H1 (cell line): ENCODE data around the gene EML1. TPM values are rescaled to one million over a fixed set of nuclear protein-coding genes. Genes with fewer than 3 reads are reported as not detected.

Source experiments
- CTCF ChIA-PET: fragments of 300-600 bp; sonication (Branson Sonifier 250); formaldehyde crosslinking; loops from one replicate; lab custom pipeline; 2021; ENCODE audit not compliant: partially characterized antibody; lab: Charles Lee
- POLR2A ChIA-PET: fragments of 300-600 bp; sonication (Branson Sonifier 250); formaldehyde crosslinking; loops from one replicate; lab custom pipeline; 2021; ENCODE audit warnings: inconsistent platforms; ENCODE audit not compliant: partially characterized antibody; lab: Charles Lee
- DNase-seq, 2 experiments: peaks; one replicate each; pipeline versions ENCODE4 v3.0.0 to v3.0.0-alpha.2; 2010 to 2022; ENCODE audit warnings: low spot score in 2 of 2, low read depth in 1 of 2, mixed read lengths in 1 of 2
- FAIRE-seq: peaks from 2 replicates; lab custom pipeline; 2011; peaks lifted over from hg19 to GRCh38; lab: Jason Lieb, UNC
- H2AFZ ChIP-seq: 2 replicates; pipeline ENCODE4 v1.8.1; 2012; ENCODE audit warnings: low read length, inconsistent platforms
- H2AK5ac ChIP-seq: 2 replicates; pipeline ENCODE4 v1.6.1; 2013; ENCODE audit warnings: low read depth, low read length
- H2BK120ac ChIP-seq: replicated peaks from 2 replicates; pipeline ENCODE3; 2013; ENCODE audit warnings: low read depth, low read length, inconsistent platforms
- H2BK12ac ChIP-seq: 2 replicates; pipeline ENCODE4 v1.6.1; 2013; ENCODE audit warnings: low read depth, low read length
- H2BK15ac ChIP-seq: 2 replicates; pipeline ENCODE4 v1.6.1; 2013; ENCODE audit warnings: low read length
- H2BK20ac ChIP-seq: 2 replicates; pipeline ENCODE4 v1.6.1; 2013; ENCODE audit warnings: low read length
- H2BK5ac ChIP-seq: 2 replicates; pipeline ENCODE4 v1.6.1; 2013; ENCODE audit warnings: low read depth, low read length
- H3K14ac ChIP-seq: 2 replicates; pipeline ENCODE4 v1.6.1; 2013; ENCODE audit warnings: inconsistent platforms; ENCODE audit not compliant: insufficient read length
- H3K18ac ChIP-seq: 2 replicates; pipeline ENCODE4 v1.6.1; 2013; ENCODE audit warnings: low read length; ENCODE audit errors: extremely low read depth
- H3K23ac ChIP-seq: 2 replicates; pipeline ENCODE4 v1.6.1; 2013; ENCODE audit warnings: inconsistent platforms; ENCODE audit not compliant: insufficient read length
- H3K23me2 ChIP-seq: 2 replicates; pipeline ENCODE4 v1.6.1; 2013; ENCODE audit warnings: low read depth, low read length
- H3K27ac ChIP-seq: 2 replicates; pipeline ENCODE4 v1.6.1; 2011; ENCODE audit warnings: low read depth, low read length, inconsistent platforms
- H3K27me3 ChIP-seq, 4 experiments: replicated peaks in 1 of 4; 1 replicate in 1 of 4; 2 replicates in 3 of 4; pipeline versions ENCODE4 v1.6.1 to v1.8.1; 2011 to 2013; ENCODE audit warnings: low read length in 3 of 4, mild to moderate bottlenecking in 3 of 4, inconsistent platforms in 2 of 4, mixed read lengths in 2 of 4, moderate library complexity in 1 of 4; ENCODE audit not compliant: control insufficient read depth in 3 of 4, insufficient read depth in 3 of 4; ENCODE audit errors: extremely low read depth in 1 of 4
- H3K36me3 ChIP-seq, 4 experiments: 2 replicates each; pipeline versions ENCODE4 v1.6.1 to v1.8.1; 2011 to 2013; ENCODE audit warnings: mild to moderate bottlenecking in 4 of 4, low read length in 3 of 4, moderate library complexity in 2 of 4, control low read depth in 1 of 4, inconsistent platforms in 1 of 4; ENCODE audit not compliant: insufficient read depth in 4 of 4, control insufficient read depth in 2 of 4
- H3K4ac ChIP-seq: replicated peaks from 2 replicates; pipeline ENCODE3; 2013; ENCODE audit warnings: low read length, low read depth, mixed read lengths, inconsistent platforms; ENCODE audit not compliant: insufficient read length
- H3K4me1 ChIP-seq, 4 experiments: replicated peaks in 1 of 4; 1 replicate in 1 of 4; 2 replicates in 3 of 4; pipeline versions ENCODE4 v1.6.1 to v1.8.1; 2011 to 2013; ENCODE audit warnings: low read length in 3 of 4, inconsistent platforms in 2 of 4, mixed read lengths in 1 of 4; ENCODE audit not compliant: insufficient read depth in 4 of 4, control insufficient read depth in 3 of 4
- H3K4me2 ChIP-seq, 2 experiments: 2 replicates each; pipeline versions ENCODE4 v1.6.1 to v1.8.1; 2011 to 2013; ENCODE audit warnings: low read depth in 2 of 2, low read length in 2 of 2, control low read depth in 1 of 2, inconsistent platforms in 1 of 2, mild to moderate bottlenecking in 1 of 2; ENCODE audit not compliant: insufficient read depth in 1 of 2
- H3K4me3 ChIP-seq, 4 experiments: fragments of 200-600, 300-600 bp in 1 of 4; sonication (generic), shearing (Covaris generic), sonication (Bioruptor Twin) in 1 of 4; 2 replicates each; pipeline versions ENCODE4 v1.5.1 to v1.8.1; 2011 to 2016; ENCODE audit warnings: low read length in 4 of 4, low read depth in 3 of 4, control low read depth in 2 of 4, inconsistent platforms in 2 of 4, mild to moderate bottlenecking in 2 of 4, mixed read lengths in 1 of 4, moderate library complexity in 1 of 4; ENCODE audit not compliant: insufficient read depth in 2 of 4; ENCODE audit errors: extremely low read depth in 1 of 4
- H3K56ac ChIP-seq: replicated peaks from 2 replicates; pipeline ENCODE3; 2013; ENCODE audit warnings: low read depth, mild to moderate bottlenecking, mixed read lengths, low read length, inconsistent platforms; ENCODE audit not compliant: insufficient read length
- H3K79me1 ChIP-seq: 2 replicates; pipeline ENCODE4 v1.6.1; 2013; ENCODE audit warnings: low read depth, low read length, control low read depth
- H3K79me2 ChIP-seq, 2 experiments: 2 replicates each; pipeline versions ENCODE4 v1.6.1 to v1.8.1; 2012 to 2013; ENCODE audit warnings: low read length in 2 of 2, mild to moderate bottlenecking in 2 of 2, inconsistent platforms in 1 of 2; ENCODE audit not compliant: insufficient read depth in 2 of 2, control insufficient read depth in 1 of 2
- H3K9ac ChIP-seq, 4 experiments: replicated peaks in 1 of 4; 1 replicate in 1 of 4; 2 replicates in 3 of 4; pipeline versions ENCODE4 v1.6.1 to v1.8.1; 2011 to 2013; ENCODE audit warnings: low read depth in 3 of 4, low read length in 3 of 4, control low read depth in 2 of 4, mild to moderate bottlenecking in 2 of 4, moderate library complexity in 2 of 4, inconsistent platforms in 1 of 4; ENCODE audit errors: extremely low read depth in 1 of 4
- H3K9me3 ChIP-seq, 2 experiments: 2 replicates each; pipeline versions ENCODE4 v1.6.1 to v1.8.1; 2012 to 2013; ENCODE audit warnings: mild to moderate bottlenecking in 2 of 2, moderate library complexity in 2 of 2, control low read depth in 1 of 2, inconsistent platforms in 1 of 2, low read depth in 1 of 2, low read length in 1 of 2, mixed read lengths in 1 of 2; ENCODE audit not compliant: insufficient read depth in 2 of 2
- H4K20me1 ChIP-seq, 2 experiments: replicated peaks in 1 of 2; 2 replicates each; pipeline versions ENCODE3 to v1.8.1; 2011 to 2013; ENCODE audit warnings: inconsistent platforms in 2 of 2, low read length in 2 of 2, mild to moderate bottlenecking in 1 of 2; ENCODE audit not compliant: insufficient read depth in 2 of 2, control insufficient read depth in 1 of 2
- H4K5ac ChIP-seq: 2 replicates; pipeline ENCODE4 v1.6.1; 2013; ENCODE audit warnings: low read length, low read depth, mixed read lengths, inconsistent platforms; ENCODE audit not compliant: insufficient read length
- H4K8ac ChIP-seq: 2 replicates; pipeline ENCODE4 v1.8.0; 2013; ENCODE audit warnings: mild to moderate bottlenecking, moderate library complexity, low read length, inconsistent platforms; ENCODE audit not compliant: insufficient read depth; ENCODE audit errors: extremely low read depth
- H4K91ac ChIP-seq: replicated peaks from 2 replicates; pipeline ENCODE3; 2013; ENCODE audit warnings: low read length, mixed read lengths, inconsistent platforms; ENCODE audit not compliant: insufficient read length
- ASH2L ChIP-seq: fragments of 200-600, 300-600 bp; sonication (generic); IDR thresholded peaks from one replicate; pipeline ENCODE4 v1.7.1; 2017; ENCODE audit warnings: low read length
- CEBPB ChIP-seq: IDR thresholded peaks from 2 replicates; pipeline ENCODE4 v1.6.1; 2012; ENCODE audit warnings: low read depth, low read length
- CHD1 ChIP-seq: IDR thresholded peaks from 2 replicates; pipeline ENCODE4 v1.6.1; 2012; ENCODE audit warnings: low read depth, low read length, improper control_type of control experiment
- CTBP2 ChIP-seq: IDR thresholded peaks from 2 replicates; pipeline ENCODE4 v1.7.0; 2011; ENCODE audit warnings: borderline replicate concordance, mild to moderate bottlenecking, moderate library complexity, mixed read lengths, low read length; ENCODE audit not compliant: insufficient read depth, insufficient read length
- KDM5A ChIP-seq: fragments of 200-600 bp; IDR thresholded peaks from 2 replicates; pipeline ENCODE4 v1.7.1; 2012; ENCODE audit warnings: mild to moderate bottlenecking, low read length, inconsistent platforms, mixed read lengths
- RBBP5 ChIP-seq: IDR thresholded peaks from 2 replicates; pipeline ENCODE4 v1.7.1; 2012; ENCODE audit warnings: low read depth, mild to moderate bottlenecking, inconsistent platforms, low read length, moderate library complexity, borderline replicate concordance
- SIRT6 ChIP-seq: IDR thresholded peaks from one replicate; pipeline ENCODE4 v1.7.1; 2012; ENCODE audit warnings: low read length, inconsistent platforms
- TAF1 ChIP-seq: IDR thresholded peaks from 2 replicates; pipeline ENCODE4 v1.6.1; 2011; ENCODE audit warnings: mild to moderate bottlenecking, low read depth, low read length
- WGBS, 2 experiments: shearing (Covaris generic) in 1 of 2; methylation state at CpG; one replicate each; pipeline versions ENCODE4 v1.1.6 to v1.1.7; 2013 to 2015; ENCODE audit warnings: low lambda C conversion rate in 2 of 2, mixed read lengths in 2 of 2, inconsistent platforms in 1 of 2, low coverage in 1 of 2, missing lambda C conversion rate in 1 of 2; ENCODE audit not compliant: insufficient replicate concordance in 2 of 2, insufficient coverage in 1 of 2, insufficient read length in 1 of 2; ENCODE audit errors: extremely low coverage in 1 of 2, missing lambda C conversion rate in 1 of 2; 5-methylcytosine and 5-hydroxymethylcytosine counted together
- polyA plus RNA-seq, 7 experiments: library from polyadenylated mRNA; depleted of rRNA in 3 of 7; stranded (reverse) in 5 of 7; unstranded in 2 of 7; fragments of >200 nt in 5 of 7; fragments of 200-250 nt in 2 of 7; gene quantifications; 1 replicate in 5 of 7; 2 replicates in 1 of 7; 4 replicates in 1 of 7; pipeline versions ENCODE4 v1.2.1 to v1.2.3, GENCODE V29; 2011 to 2013; ENCODE audit warnings: missing spikeins in 2 of 7, mixed read lengths in 2 of 7
- total RNA-seq: library from RNA; stranded (reverse); fragmentation: NEBNext Ultra II Directional; extraction: Animal tissue kit (Norgen Biotek cat#: 25700); gene quantifications from 2 replicates; pipeline ENCODE4 v1.2.1, GENCODE V29; 2021

The EML1 gene
- total and polyA plus RNA-seq, 2 of the 8 experiments (the other 6 are each of a cell fraction or from before 2014, with no cell fraction given): 11.1 to 24.7 TPM

GRCh38 chr14:99792210-99792535 is 1.0 kb upstream of the EML1 start:
- Histone ChIP-seq H2BK12ac (0 out of 2 replicates have a peak overlapping the region, but pooled peaks have one; percentile 2), H3K36me3 (no peaks in the 10 kb centered on the region), H3K4me3 (peak overlapping the region in 1 of 4 experiments; percentile 53; a peak in 2 of 8 replicates), H3K9me3 (no peaks in the 10 kb centered on the region), H3K4me2 (peak overlapping the region; percentile 56 to 73; a peak in 2 of 4 replicates), H3K79me1 (no peaks in the 10 kb centered on the region), H4K91ac (no peak overlapping the region), H3K4me1 (peaks cover 0 to 8% (median 2%) of the 10 kb centered on the region in 4 experiments; a peak in 4 of 7 replicates), H3K14ac (no peak overlapping the region), H3K23me2 (peaks cover 4% of the 10 kb centered on the region; the same call in 1 of the 2 replicates), H4K5ac (no peak overlapping the region), H2AK5ac (no peak overlapping the region), H4K8ac (no peak overlapping the region), H2BK5ac (no peak overlapping the region), H2BK20ac (no peak overlapping the region), H2BK15ac (no peak overlapping the region), H2AFZ (0 out of 2 replicates have a peak overlapping the region, but pooled peaks have one; percentile 28), H3K79me2 (peaks cover 0 to 28% of the 10 kb centered on the region in 2 experiments; a peak in 3 of 4 replicates), H3K56ac (no peak overlapping the region), H3K18ac (no peak overlapping the region), H3K27ac (no peak overlapping the region), H3K4ac (no peak overlapping the region), H3K27me3 (peaks cover 0 to 8% (median 0%) of the 10 kb centered on the region in 4 experiments; a peak in 3 of 7 replicates), H2BK120ac (no peak overlapping the region), H3K9ac (no peak overlapping the region), H4K20me1 (no peaks in the 10 kb centered on the region), H3K23ac (no peak overlapping the region)
- no peak for DNase-seq
- FAIRE-seq: no peak
- ChIA-PET POLR2A (interaction anchor here (0.7 to 2.3 kb wide), 5 partner anchors 11 to 66 kb away, joined by 3 to 8 read pairs (median 4); no protein-coding TSS in a partner anchor), CTCF (interaction anchor here (1.0 to 2.9 kb wide), 16 partner anchors 11 to 108 kb away, joined by 3 to 12 read pairs (median 4); partner anchors contain the start of gene CYP46A1)
- WGBS, 2 experiments: 90% methylated on average over 6 of the region's 6 CpGs; no CpG with 5 or more reads in 1 of the 2 experiments
- no peak for TF ChIP-seq CHD1
- no peak for TF ChIP-seq ASH2L
- TF ChIP-seq SIRT6: no peak
- TF ChIP-seq TAF1: no peak
- no peak for TF ChIP-seq CTBP2
- TF ChIP-seq RBBP5: no peak
- TF ChIP-seq CEBPB: no peak
- no peak for TF ChIP-seq KDM5A
